Breast epithelium (tissue), 3 donors: ENCODE measurements around the gene ATM.

Experiments
- CTCF ChIP-seq, 3 donors: fragments of 450-650 bp; IDR thresholded peaks; one replicate each; pipeline ENCODE4 v1.5.1; 2016 to 2017; ENCODE audit warnings: antibody characterized with exemption in 3 of 3, mild to moderate bottlenecking in 3 of 3, moderate library complexity in 3 of 3
- POLR2A ChIP-seq: fragments of 450-650 bp; IDR thresholded peaks from one replicate; pipeline ENCODE4 v1.6.1; 2016; ENCODE audit warnings: antibody characterized with exemption, mild to moderate bottlenecking, moderate library complexity

DNA sequence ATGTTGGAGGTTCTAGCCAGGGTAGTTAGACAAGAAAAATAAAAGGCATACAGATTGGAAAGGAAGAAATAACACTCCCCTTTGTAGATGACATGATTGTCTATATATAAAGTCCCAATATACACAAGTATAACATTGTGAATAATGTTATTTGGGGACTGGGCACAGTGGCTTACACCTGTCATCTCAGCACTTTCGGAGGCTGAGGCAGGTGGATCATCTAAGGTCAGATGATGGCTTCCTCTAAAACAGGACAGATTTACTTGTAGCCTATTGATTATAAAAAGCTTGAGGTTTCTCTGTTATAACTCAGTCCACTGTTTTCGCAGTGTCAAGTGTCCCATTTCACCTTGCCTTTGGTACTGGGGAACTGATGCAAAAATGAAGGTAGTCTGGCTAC, 19.6 kb downstream of the ATM start:
- TF ChIP-seq CTCF (IDR thresholded peaks at IDR 0.05) (no peak), POLR2A (no peak)
